Dendritic cell treated with granulocyte-macrophage colony-stimulating factor and Interleukin-4, amounts not matched to agents 40 ng/mL and 50 ng/mL, for 4 days (primary cell): ENCODE measurements around the gene SLC6A8.

Experiments
- H3K27ac Mint-ChIP-seq: one replicate; pipeline ENCODE4 v1.8.0; 2022; ENCODE audit warnings: mild to moderate bottlenecking, mixed read lengths
- H3K27me3 Mint-ChIP-seq: one replicate; pipeline ENCODE4 v1.8.0; 2022; ENCODE audit warnings: mild to moderate bottlenecking, mixed read lengths
- H3K36me3 Mint-ChIP-seq: one replicate; pipeline ENCODE4 v1.8.0; 2022; ENCODE audit warnings: low read depth, mixed read lengths
- H3K4me1 Mint-ChIP-seq: one replicate; pipeline ENCODE4 v1.8.0; 2022; ENCODE audit warnings: low read depth, mixed read lengths
- H3K4me3 Mint-ChIP-seq: one replicate; pipeline ENCODE4 v1.8.0; 2022; ENCODE audit warnings: mild to moderate bottlenecking, moderate library complexity, mixed read lengths
- H3K9me3 Mint-ChIP-seq: one replicate; pipeline ENCODE4 v1.8.0; 2022; ENCODE audit warnings: mixed read lengths
- intact Hi-C: fragments of 100-400 bp; cut with micrococcal nuclease; formaldehyde crosslinking; loops from one replicate; pipeline ENCODE4 v1.15.0; 2022

SLC6A8 gene

DNA sequence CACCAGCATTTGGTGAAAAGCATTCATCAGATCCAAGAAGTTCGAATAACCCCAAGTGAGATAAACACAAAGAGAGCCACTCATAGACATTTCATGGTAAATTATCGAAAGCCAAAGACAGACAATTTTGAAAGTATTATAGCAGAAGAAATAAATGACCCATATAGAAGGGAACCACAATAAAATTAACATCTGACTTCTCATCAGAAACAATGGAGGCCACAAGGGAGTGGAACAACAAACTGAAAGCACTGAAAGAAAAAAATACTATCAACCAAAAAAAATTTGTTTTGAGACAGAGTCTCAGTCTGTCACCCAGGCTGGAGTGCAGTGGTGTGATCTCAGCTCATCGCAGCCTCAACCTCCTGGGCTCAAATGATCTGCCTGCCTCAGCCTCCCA is 28.5 kb upstream of the SLC6A8 start:
- Mint-ChIP-seq H3K4me3 (no peak overlapping the region), H3K27ac (no peak overlapping the region), H3K4me1 (no peaks in the 10 kb centered on the region), H3K27me3 (peaks cover 42% of the 10 kb centered on the region), H3K36me3 (no peaks in the 10 kb centered on the region), H3K9me3 (no peaks in the 10 kb centered on the region)
- intact Hi-C loops, result no loop called here

DNA sequence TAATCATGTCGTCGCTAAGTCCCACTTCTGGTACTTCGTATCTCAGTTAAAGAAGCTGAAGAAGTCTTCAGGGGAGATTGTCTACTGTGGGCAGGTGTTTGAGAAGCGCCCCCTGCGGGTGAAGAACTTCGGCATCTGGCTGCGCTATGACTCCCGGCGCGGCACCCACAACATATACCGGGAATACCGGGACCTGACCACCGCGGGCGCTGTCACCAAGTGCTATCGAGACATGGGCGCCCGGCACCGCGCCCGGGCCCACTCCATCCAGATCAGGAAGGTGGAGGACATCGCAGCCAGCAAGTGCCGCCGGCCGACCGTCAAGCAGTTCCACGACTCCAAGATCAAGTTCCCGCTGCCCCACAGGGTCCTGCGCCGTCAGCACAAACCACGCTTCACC is 25.5 kb upstream of the SLC6A8 start:
- no peaks in the 10 kb centered on the region for H3K4me1 Mint-ChIP-seq
- H3K27ac Mint-ChIP-seq, result no peak overlapping the region
- H3K9me3 Mint-ChIP-seq, result no peaks in the 10 kb centered on the region
- intact Hi-C loops, result loop anchor here (5.0 to 10.0 kb wide), 2 partner anchors 110 to 707 kb away; no protein-coding TSS in a partner anchor
- H3K36me3 Mint-ChIP-seq, result no peaks in the 10 kb centered on the region
- H3K4me3 Mint-ChIP-seq, result peak overlapping the region; percentile 52
- peaks cover 59% of the 10 kb centered on the region for H3K27me3 Mint-ChIP-seq

DNA sequence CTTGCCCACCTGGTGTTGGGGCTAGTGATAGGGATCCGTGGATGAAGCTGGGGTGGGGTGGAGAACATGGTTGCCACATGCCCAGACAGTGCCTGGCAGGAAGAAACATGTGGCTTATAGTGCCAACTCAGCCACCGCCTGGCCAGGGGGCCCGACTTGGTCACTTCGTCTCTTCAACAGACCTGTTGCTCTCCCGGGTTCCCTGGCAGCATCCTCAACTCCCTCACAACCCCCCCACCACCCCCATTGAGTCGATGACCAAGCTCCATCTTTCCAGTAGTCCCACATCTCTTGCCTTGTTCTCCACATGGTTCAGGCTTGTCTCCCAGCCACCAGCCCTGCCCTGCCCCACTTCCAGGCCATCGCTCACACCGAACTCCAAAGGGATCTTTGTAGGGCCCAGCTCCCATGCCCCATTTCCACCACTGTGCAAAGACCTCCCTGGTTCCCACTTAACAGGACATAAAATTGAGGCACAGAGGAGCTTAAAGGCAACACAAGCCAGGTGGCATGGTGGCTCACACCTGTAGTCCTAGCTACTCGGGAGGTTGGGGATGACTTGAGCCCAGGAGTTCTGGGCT is 21.9 kb upstream of the SLC6A8 start:
- Mint-ChIP-seq H3K27ac (no peak overlapping the region), H3K4me3 (no peak overlapping the region), H3K36me3 (no peaks in the 10 kb centered on the region), H3K9me3 (no peaks in the 10 kb centered on the region), H3K27me3 (peaks cover 62% of the 10 kb centered on the region), H3K4me1 (peaks cover 9% of the 10 kb centered on the region)
- intact Hi-C loops, result loop anchor here (5.0 to 10.0 kb wide), 2 partner anchors 129 to 711 kb away; no protein-coding TSS in a partner anchor

DNA sequence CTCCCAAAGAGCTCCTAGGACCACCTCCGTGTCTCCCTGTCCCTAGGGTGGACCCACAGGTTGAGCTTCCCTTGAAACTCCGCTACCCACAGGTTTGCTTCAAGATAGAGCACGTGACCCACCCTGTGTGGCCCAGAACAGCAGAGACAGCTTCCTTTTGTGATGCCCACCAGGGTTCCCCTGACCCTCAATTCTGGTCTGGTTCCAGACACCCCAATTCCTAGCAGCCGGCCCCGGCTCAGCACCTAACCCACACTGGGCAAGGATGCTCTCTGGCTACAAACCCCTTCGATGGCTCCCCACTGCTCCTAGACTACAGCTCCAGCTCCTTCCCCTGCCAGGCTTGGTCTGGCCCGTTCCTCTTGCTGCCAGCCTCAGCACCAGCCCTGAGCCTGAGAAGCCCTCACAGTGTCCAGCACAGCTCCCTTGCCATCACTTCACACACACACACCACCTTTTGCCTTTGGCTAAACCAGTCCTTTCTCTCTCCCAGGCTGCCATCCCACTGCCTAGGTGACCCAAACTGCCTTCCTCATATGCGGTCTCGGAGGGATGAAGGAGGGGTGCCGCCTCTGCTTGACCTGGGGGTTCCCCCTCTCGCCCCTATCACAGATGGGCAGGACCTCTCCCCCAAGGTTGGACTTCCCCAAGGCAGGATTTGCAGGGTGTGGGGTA is 20.3 kb upstream of the SLC6A8 start:
- peaks cover 9% of the 10 kb centered on the region for H3K4me1 Mint-ChIP-seq
- intact Hi-C loops, result loop anchor here (5.0 to 10.0 kb wide), 2 partner anchors 130 to 713 kb away; no protein-coding TSS in a partner anchor
- no peaks in the 10 kb centered on the region for H3K9me3 Mint-ChIP-seq
- peak overlapping the region; percentile 67 for H3K4me3 Mint-ChIP-seq
- no peaks in the 10 kb centered on the region for H3K36me3 Mint-ChIP-seq
- H3K27me3 Mint-ChIP-seq, result peaks cover 60% of the 10 kb centered on the region
- H3K27ac Mint-ChIP-seq, result peak overlapping the region; percentile 55

DNA sequence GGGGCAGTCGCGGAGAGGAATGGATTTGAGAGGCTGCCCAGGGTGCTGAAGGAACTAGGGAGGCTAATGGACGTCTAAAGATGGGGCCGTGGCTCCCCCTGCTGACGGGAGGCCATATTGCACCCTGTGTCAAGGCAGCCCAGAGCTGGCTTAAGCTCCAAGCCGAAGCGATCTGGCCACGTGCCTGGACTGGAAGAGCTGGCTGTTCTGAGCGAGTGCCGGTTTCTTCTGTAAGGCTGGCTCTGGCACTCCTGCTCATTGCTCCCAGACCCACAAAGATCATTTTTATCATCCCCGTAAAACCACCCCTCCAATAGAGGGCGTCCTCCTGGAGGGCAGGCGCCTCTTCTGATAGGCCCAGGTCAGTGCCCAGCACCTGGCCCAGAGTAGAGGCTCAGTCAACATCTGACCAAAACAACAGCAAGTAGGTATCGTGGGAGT is 19.8 kb upstream of the SLC6A8 start:
- H3K9me3 Mint-ChIP-seq, result no peaks in the 10 kb centered on the region
- H3K4me3 Mint-ChIP-seq, result peak overlapping the region; percentile 67
- peaks cover 60% of the 10 kb centered on the region for H3K27me3 Mint-ChIP-seq
- H3K27ac Mint-ChIP-seq, result peak overlapping the region; percentile 55
- H3K4me1 Mint-ChIP-seq, result peaks cover 9% of the 10 kb centered on the region
- intact Hi-C loops, result loop anchor here (5.0 to 10.0 kb wide), 2 partner anchors 131 to 713 kb away; no protein-coding TSS in a partner anchor
- no peaks in the 10 kb centered on the region for H3K36me3 Mint-ChIP-seq

DNA sequence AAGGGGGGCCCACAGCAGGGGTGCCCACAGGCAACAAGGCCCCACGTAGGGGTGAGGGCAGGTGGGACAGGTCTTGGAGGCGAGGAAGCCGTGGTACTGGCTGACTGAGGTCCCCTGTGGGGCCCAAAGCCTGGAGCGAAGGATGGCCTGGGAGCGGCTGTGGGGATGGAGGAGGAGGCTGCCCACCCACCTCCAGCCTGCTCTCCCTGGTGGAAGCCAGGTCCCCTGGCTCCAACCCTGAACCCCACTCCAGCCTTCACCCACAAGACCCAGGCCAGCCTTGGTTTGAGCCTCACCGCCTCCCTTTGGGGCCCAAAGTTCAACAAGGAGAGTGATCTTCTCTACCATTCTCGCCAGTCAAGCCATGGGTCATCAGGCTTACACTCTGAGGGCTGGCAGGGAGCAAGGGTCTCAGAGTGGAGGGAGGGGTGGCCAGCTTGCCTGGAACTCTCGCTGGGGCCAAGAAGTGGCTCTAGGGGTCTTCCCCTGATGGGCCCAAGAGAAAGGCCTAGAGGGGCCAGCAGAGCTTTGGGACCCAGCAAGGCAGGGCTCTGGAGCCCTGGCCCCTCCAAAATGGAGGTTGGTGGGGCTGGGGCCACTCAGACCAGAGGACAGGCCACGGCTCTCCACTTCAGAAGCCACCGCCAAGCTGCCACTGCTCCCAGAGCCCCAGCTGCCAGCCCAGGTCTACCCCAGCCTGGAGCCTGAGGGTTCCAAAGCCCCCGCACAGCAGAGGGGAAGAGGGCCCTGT is 19.1 kb upstream of the SLC6A8 start:
- peaks cover 62% of the 10 kb centered on the region for H3K27me3 Mint-ChIP-seq
- no peak overlapping the region for H3K4me3 Mint-ChIP-seq
- H3K36me3 Mint-ChIP-seq, result no peaks in the 10 kb centered on the region
- no peaks in the 10 kb centered on the region for H3K9me3 Mint-ChIP-seq
- H3K27ac Mint-ChIP-seq, result peak overlapping the region; percentile 55
- H3K4me1 Mint-ChIP-seq, result peaks cover 9% of the 10 kb centered on the region
- intact Hi-C loops, result loop anchor here (5.0 to 10.0 kb wide), 2 partner anchors 131 to 714 kb away; no protein-coding TSS in a partner anchor

DNA sequence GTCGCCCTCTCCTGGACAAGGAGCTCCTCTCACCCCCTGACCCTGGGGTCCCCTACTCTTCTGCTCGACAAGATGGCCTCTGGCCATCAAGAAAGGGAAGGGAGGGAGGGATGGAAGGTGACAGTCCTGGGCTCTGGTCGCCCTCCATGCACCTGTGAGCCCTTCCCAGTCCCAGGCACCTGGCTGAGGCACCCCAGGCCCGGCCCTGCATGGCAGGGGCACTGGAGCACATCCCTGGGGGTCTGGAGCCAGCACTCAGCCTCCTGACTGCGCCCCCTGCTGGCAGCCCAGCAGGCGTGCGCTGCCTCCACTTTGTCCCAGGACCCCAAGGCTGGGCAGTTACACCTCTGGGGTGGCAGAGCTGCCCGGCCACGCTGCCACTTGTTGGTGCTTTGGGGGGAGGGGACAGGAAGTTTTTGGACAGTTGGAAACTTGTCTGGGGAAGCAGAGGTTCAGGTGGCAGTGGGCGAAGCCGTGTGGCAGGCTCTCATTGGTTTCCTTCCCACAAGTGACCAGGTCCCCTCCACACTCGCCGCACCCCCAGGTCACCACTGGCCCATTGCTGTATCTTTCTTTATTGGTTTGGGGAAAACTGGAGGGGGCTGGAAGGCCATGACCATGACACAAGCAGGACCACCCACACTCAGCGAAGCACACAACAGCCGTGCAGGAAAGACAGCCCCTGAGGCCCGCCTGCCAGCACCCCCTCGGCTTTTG is 18.4 kb upstream of the SLC6A8 start:
- peaks cover 9% of the 10 kb centered on the region for H3K4me1 Mint-ChIP-seq
- no peaks in the 10 kb centered on the region for H3K9me3 Mint-ChIP-seq
- peaks cover 67% of the 10 kb centered on the region for H3K27me3 Mint-ChIP-seq
- no peak overlapping the region for H3K4me3 Mint-ChIP-seq
- intact Hi-C loops, result loop anchor here (5.0 to 10.0 kb wide), 2 partner anchors 132 to 715 kb away; no protein-coding TSS in a partner anchor
- H3K27ac Mint-ChIP-seq, result no peak overlapping the region
- H3K36me3 Mint-ChIP-seq, result no peaks in the 10 kb centered on the region

DNA sequence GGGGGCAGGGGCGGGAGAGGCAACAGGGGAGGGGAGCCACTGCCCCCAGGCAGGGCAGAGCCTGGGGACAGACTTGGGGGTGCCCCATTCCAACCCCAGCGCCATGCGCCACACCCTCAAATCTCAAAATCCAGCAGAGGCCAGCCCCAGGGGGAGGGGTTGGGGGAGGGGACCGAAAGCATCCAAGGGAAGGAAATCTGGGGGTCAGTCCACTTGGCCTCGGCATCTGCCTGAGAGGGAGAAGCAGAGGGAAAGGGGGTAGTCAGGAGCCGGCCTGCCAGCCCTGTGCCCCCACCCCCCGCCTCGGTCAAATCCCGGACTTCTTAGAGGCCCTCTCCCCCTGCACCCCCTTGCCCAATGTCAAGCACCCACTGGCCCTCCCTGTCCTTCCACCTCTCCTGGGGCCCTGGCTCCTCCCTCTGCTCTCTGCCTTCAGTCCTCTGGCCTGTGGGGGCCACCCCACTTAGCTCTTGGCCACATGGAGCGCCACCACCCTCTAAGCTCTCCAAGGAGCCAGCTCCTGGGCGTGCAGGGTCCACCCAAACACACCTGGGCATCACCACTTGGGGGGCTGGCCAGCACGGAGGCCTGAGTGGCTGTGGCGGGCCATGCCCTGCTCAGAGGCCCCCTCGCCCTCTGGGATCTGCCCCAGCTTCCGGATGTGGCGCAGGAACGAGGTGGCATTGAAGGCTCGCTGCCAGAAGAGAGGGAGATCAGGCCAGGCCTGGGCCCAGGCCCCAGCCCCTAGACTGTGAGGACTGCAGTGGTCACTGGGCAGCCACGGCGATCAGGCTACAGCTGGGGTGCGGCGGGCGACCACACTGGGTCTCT is 17.6 kb upstream of the SLC6A8 start:
- H3K4me3 Mint-ChIP-seq, result no peak overlapping the region
- peaks cover 9% of the 10 kb centered on the region for H3K4me1 Mint-ChIP-seq
- no peaks in the 10 kb centered on the region for H3K36me3 Mint-ChIP-seq
- H3K27ac Mint-ChIP-seq, result no peak overlapping the region
- no peaks in the 10 kb centered on the region for H3K9me3 Mint-ChIP-seq
- peaks cover 69% of the 10 kb centered on the region for H3K27me3 Mint-ChIP-seq
- intact Hi-C loops, result loop anchor here (5.0 to 10.0 kb wide), 2 partner anchors 133 to 715 kb away; no protein-coding TSS in a partner anchor

DNA sequence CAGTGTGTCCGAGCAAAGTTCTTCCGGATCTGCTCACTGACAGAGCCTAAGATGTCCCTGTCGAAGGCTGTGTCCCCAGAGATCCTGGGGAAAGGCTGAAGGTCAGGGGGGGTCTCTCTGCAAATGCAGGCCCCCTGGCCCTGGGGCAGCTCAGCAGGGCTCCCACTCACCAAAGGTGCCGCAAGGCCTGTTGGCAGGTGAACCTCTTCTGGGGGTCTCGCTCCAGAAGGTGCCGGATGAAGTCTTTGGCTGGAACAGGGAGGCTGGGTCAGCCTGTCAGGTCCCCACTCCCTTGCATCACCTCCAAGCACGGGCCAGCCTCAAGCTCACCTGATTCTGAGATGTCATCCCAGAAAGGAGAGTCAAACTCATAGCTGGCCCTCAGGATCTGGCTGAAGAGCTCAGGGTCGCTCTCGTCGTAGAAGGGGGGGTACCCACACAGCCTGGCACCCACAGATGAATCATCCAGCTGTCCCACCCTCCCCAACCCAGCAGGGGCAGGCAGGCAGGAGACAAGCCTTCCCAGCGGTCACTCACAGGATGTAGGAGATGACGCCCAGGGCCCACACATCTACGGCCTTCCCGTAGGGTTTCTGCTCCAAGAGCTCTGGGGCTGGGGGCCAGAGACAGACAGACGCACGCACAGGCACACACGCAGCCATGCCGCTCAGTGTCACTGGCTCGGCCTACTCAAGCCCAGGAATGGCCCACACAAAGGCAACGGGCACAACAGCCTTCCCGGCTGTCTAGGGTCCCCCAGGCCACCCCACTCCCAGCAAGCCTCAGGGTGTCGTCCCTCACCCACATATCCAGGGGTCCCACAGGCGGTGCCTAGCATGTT is 16.8 kb upstream of the SLC6A8 start:
- H3K4me3 Mint-ChIP-seq, result no peak overlapping the region
- H3K27me3 Mint-ChIP-seq, result peaks cover 68% of the 10 kb centered on the region
- H3K4me1 Mint-ChIP-seq, result peaks cover 9% of the 10 kb centered on the region
- intact Hi-C loops, result no loop called here
- no peak overlapping the region for H3K27ac Mint-ChIP-seq
- no peaks in the 10 kb centered on the region for H3K9me3 Mint-ChIP-seq
- H3K36me3 Mint-ChIP-seq, result no peaks in the 10 kb centered on the region

DNA sequence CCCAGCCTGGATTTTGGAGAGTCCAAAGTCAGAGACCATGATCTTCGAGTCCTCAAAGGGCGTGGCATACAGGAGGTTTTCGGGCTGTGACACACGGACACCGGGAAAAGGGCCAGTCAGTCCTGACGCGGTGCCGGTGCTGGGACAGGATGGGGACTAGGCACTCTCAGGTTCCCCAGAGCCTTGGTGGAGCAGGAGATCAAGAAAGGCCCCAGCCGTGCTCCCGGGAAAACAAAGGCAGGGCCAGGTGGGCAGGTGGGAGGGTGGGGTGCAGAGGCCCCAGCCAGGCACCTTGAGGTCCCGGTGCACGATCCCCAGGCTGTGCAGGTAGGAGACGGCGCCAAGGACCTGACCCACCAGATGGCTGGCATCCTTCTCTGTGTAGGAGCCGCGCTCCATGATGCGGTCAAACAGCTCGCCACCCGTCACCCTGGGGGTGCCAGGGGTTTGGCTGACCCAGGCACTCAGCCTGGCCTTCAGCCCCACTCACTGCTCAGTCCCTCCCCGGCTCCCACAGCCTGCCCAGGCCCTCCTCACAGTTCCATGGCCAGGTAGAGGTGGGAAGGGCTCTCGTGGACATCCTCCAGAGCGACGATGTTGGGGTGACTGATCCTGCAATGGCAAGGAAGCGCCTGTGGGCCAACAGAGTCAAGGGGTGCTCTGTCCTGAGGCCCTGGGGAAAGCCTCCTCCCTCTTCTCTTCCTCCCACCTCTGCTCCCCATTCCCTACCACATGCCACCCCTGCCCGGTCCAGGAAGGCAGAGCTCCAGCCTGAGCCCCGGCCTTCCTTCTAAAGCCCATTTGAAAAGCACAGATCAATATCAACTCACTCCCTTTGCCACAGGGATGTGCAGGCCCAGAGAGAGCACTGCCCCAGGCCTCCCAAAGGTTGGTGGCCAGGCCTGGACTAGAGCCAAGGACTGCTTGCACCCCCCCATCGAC is 15.9 kb upstream of the SLC6A8 start:
- H3K36me3 Mint-ChIP-seq, result no peaks in the 10 kb centered on the region
- peaks cover 9% of the 10 kb centered on the region for H3K4me1 Mint-ChIP-seq
- no peak overlapping the region for H3K27ac Mint-ChIP-seq
- H3K4me3 Mint-ChIP-seq, result no peak overlapping the region
- H3K27me3 Mint-ChIP-seq, result peaks cover 66% of the 10 kb centered on the region
- H3K9me3 Mint-ChIP-seq, result no peaks in the 10 kb centered on the region
- intact Hi-C loops, result no loop called here

DNA sequence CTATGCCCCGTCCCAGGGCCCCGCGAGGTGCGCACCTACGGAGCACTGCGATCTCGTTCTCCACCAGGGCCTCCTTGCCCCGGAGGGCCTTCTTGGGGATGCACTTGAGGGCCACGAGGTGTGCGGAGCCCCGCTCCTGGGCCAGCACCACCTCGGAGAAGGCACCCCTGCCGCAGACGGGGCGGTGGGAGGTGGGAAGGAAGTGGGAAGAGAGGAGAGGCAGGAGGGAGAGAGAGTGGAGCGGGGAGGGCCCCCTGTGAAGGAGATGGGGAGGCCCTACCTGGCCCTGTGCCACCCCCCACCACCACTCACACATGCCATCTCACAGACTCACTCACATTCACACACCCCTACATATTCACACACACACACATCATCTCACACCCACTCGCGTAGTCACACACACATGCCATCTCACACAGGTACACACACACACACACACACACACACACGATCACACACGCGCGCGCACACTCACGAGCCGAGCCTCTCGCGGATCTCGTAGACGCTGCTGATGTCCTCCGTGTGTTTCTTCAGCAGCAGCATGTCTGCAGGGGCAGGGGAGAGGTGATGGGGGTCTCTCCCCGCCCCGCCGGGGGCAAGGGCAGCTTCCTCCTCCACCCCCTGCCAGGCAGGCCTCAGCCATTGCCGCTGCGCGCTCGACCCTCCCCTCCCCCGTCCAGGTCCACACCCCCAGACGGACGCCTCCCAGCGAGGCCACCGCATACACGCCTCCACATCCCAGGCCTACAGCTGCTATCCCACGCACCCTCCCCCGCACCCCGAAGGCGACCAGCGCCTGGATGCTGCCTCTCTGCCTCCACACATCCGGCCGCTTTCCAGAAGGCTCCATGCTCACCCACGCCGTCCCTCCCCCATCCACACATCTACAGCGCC is 14.9 kb upstream of the SLC6A8 start:
- intact Hi-C loops, result no loop called here
- Mint-ChIP-seq H3K36me3 (no peaks in the 10 kb centered on the region), H3K4me3 (no peak overlapping the region), H3K27me3 (peaks cover 61% of the 10 kb centered on the region), H3K27ac (no peak overlapping the region), H3K9me3 (no peaks in the 10 kb centered on the region), H3K4me1 (peaks cover 5% of the 10 kb centered on the region)
